GM23338 (cell line): Measurements from ENCODE around the gene LAS1L. TPM values are rescaled to one million over a fixed set of nuclear protein-coding genes. Genes with fewer than 3 reads are reported as not detected.

Experiments
- ATAC-seq: fragments of 200-7000 bp; cut with Tn5 transposase; 3 replicates; pipeline ENCODE4 v1.9.1; 2020
- DNase-seq: peaks from one replicate; pipeline ENCODE4 v3.0.0-alpha.2; 2015; ENCODE audit warnings: low spot score
- H2AFZ ChIP-seq: fragments of 200-600 bp; sonication (generic); 2 replicates; pipeline ENCODE4 v1.8.0; 2016; ENCODE audit warnings: antibody characterized with exemption, mild to moderate bottlenecking, moderate library complexity
- H3F3A ChIP-seq: fragments of 200-600 bp; sonication (generic); replicated peaks from 2 replicates; pipeline ENCODE4 v1.8.0; 2017; ENCODE audit warnings: antibody characterized with exemption, mixed run types, low read depth
- H3K27ac ChIP-seq: fragments of 200-600 bp; sonication (generic); 2 replicates; pipeline ENCODE4 v1.6.1; 2016; ENCODE audit warnings: low read depth
- H3K27me3 ChIP-seq: fragments of 200-600 bp; sonication (generic); 2 replicates; pipeline ENCODE4 v1.8.0; 2016; ENCODE audit warnings: mild to moderate bottlenecking, mixed run types, moderate library complexity; ENCODE audit not compliant: insufficient read depth
- H3K36me3 ChIP-seq: fragments of 200-600 bp; sonication (generic); 2 replicates; pipeline ENCODE4 v1.8.0; 2016; ENCODE audit warnings: mild to moderate bottlenecking; ENCODE audit not compliant: insufficient read depth
- H3K4me1 ChIP-seq: fragments of 200-600 bp; sonication (generic); 2 replicates; pipeline ENCODE4 v1.8.0; 2016; ENCODE audit warnings: mild to moderate bottlenecking, moderate library complexity; ENCODE audit not compliant: insufficient read depth
- H3K4me2 ChIP-seq: fragments of 200-600 bp; sonication (generic); 2 replicates; pipeline ENCODE4 v1.7.1; 2017; ENCODE audit warnings: mixed run types
- H3K4me3 ChIP-seq: fragments of 200-600 bp; sonication (generic); 2 replicates; pipeline ENCODE4 v1.6.1; 2016; ENCODE audit warnings: mixed run types
- H3K79me2 ChIP-seq: fragments of 200-600 bp; sonication (generic); replicated peaks from 2 replicates; pipeline ENCODE4 v1.8.0; 2017; ENCODE audit warnings: mild to moderate bottlenecking; ENCODE audit not compliant: insufficient read depth
- H3K9me2 ChIP-seq: fragments of 200-600 bp; sonication (generic); 2 replicates; pipeline ENCODE4 v1.8.0; 2017; ENCODE audit not compliant: insufficient read depth
- H4K20me1 ChIP-seq: fragments of 200-600 bp; sonication (generic); replicated peaks from 2 replicates; pipeline ENCODE4 v1.8.0; 2017; ENCODE audit warnings: mild to moderate bottlenecking; ENCODE audit not compliant: insufficient read depth
- H3K27ac Mint-ChIP-seq: 2 replicates; pipeline ENCODE4 v1.8.0; 2020; ENCODE audit warnings: inconsistent platforms, mild to moderate bottlenecking, moderate library complexity, mixed read lengths
- H3K27me3 Mint-ChIP-seq: 3 replicates; pipeline ENCODE4 v1.8.0; 2022; ENCODE audit warnings: low read depth, mild to moderate bottlenecking, moderate library complexity, mixed read lengths, inconsistent platforms; ENCODE audit not compliant: insufficient read depth, poor library complexity
- H3K36me3 Mint-ChIP-seq: 3 replicates; pipeline ENCODE4 v1.8.0; 2021; ENCODE audit warnings: low read depth, mild to moderate bottlenecking, inconsistent platforms, moderate library complexity, mixed read lengths
- H3K4me1 Mint-ChIP-seq: 3 replicates; pipeline ENCODE4 v1.8.0; 2020; ENCODE audit warnings: mild to moderate bottlenecking, inconsistent platforms, mixed read lengths
- H3K4me3 Mint-ChIP-seq: 3 replicates; pipeline ENCODE4 v1.8.0; 2021; ENCODE audit warnings: moderate library complexity, mild to moderate bottlenecking, inconsistent platforms, mixed read lengths
- H3K9me3 Mint-ChIP-seq: 3 replicates; pipeline ENCODE4 v1.8.0; 2020; ENCODE audit warnings: moderate library complexity, mild to moderate bottlenecking, inconsistent platforms, mixed read lengths
- CREB1 ChIP-seq: fragments of 250-450 bp; sonication (Bioruptor Pico); IDR thresholded peaks from 2 replicates; pipeline ENCODE4 v1.5.0; 2020; ENCODE audit warnings: low read depth, mild to moderate bottlenecking, moderate library complexity
- CTCF ChIP-seq, 2 experiments: fragments of 200-600 bp in 1 of 2; sonication (generic) in 1 of 2; conservative IDR thresholded peaks; 2 replicates each; pipeline versions ENCODE4 v1.5.1 to v1.6.1; 2016 to 2017; ENCODE audit warnings: antibody characterized with exemption in 2 of 2, low read depth in 2 of 2, mild to moderate bottlenecking in 2 of 2, moderate library complexity in 1 of 2
- EZH2 ChIP-seq: fragments of 200-600 bp; sonication (generic); IDR thresholded peaks from one replicate; pipeline ENCODE4 v1.8.0; 2017; ENCODE audit warnings: antibody characterized with exemption, mild to moderate bottlenecking, low read depth; ENCODE audit not compliant: unreplicated experiment
- EZH2phosphoT487 ChIP-seq: fragments of 200-600 bp; sonication (generic); IDR thresholded peaks from one replicate; pipeline ENCODE4 v1.8.1; 2018; ENCODE audit warnings: antibody characterized with exemption; ENCODE audit not compliant: unreplicated experiment
- JUNB ChIP-seq: IDR thresholded peaks from one replicate; pipeline ENCODE4 v1.6.1; 2016; ENCODE audit warnings: antibody characterized with exemption; ENCODE audit not compliant: unreplicated experiment
- NANOG ChIP-seq: IDR thresholded peaks from 2 replicates; pipeline ENCODE4 v1.6.1; 2016; ENCODE audit warnings: antibody characterized with exemption, borderline replicate concordance
- POLR2AphosphoS5 ChIP-seq: IDR thresholded peaks from 2 replicates; pipeline ENCODE4 v1.6.1; 2016; ENCODE audit warnings: antibody characterized with exemption, low read depth
- STAT1 ChIP-seq: IDR thresholded peaks from one replicate; pipeline ENCODE4 v1.6.1; 2016; ENCODE audit warnings: antibody characterized with exemption; ENCODE audit not compliant: unreplicated experiment
- ZNF114 ChIP-seq: fragments of 250-450 bp; sonication (Bioruptor Pico); IDR thresholded peaks from 2 replicates; pipeline ENCODE4 v1.5.0; 2020; ENCODE audit warnings: mild to moderate bottlenecking, moderate library complexity
- ZNF331 ChIP-seq: fragments of 250-450 bp; sonication (Bioruptor Pico); IDR thresholded peaks from 2 replicates; pipeline ENCODE4 v1.5.0; 2020; ENCODE audit warnings: low read depth, mild to moderate bottlenecking, moderate library complexity
- polyA plus RNA-seq: library from polyadenylated mRNA; unstranded; fragments of >200 nt; fragmentation: Nextera tagmentation; extraction: Ambion mirVana; gene quantifications from 2 replicates; pipeline ENCODE4 v1.2.1, GENCODE V29; 2016
- total RNA-seq: library from RNA; depleted of rRNA; stranded (reverse); fragments of >200 nt; shearing (Covaris generic); gene quantifications from 2 replicates; pipeline ENCODE4 v1.2.3, GENCODE V29; 2014
- TF ChIP-seq, protein P1 (sequence below): IDR thresholded peaks from one replicate; pipeline ENCODE4 v1.6.1; 2018; ENCODE audit warnings: antibody characterized with exemption; ENCODE audit not compliant: unreplicated experiment
- TF ChIP-seq, protein P2 (sequence below): fragments of 250-450 bp; sonication (Bioruptor Pico); IDR thresholded peaks from 2 replicates; pipeline ENCODE4 v1.5.0; 2020; ENCODE audit warnings: mild to moderate bottlenecking, moderate library complexity
- TF ChIP-seq, protein P3 (sequence below): IDR thresholded peaks from 2 replicates; pipeline ENCODE4 v1.6.1; 2016; ENCODE audit warnings: antibody characterized with exemption

Gene LAS1L
- total and polyA plus RNA-seq, 2 experiments from 2014 or later: 46.5 to 64.4 TPM

DNA sequence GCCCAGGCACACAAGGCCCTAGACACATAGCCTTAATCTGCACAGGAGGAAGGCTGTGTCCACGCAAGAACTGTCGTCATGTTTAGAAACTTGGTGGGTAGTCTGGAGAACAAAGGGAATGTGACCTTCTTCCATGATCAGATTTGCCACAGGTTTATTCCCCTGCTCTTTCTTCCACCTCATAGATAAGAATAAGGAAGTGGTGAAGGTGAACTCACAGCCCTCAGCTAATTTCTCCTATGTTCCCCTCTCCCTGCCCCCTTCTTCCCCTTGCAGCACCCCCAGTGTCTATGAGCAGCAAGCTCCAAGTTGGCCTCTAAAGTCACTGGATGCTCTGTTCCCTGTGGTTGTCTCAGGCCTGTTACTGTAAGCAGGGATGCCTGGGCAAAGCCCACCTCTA lies 39.8 kb upstream of the LAS1L start:
- H3K9me3 Mint-ChIP-seq: no peaks in the 10 kb centered on the region
- Histone ChIP-seq H3K36me3 (no peaks in the 10 kb centered on the region), H3K9me2 (no peaks in the 10 kb centered on the region), H3K4me1 (no peaks in the 10 kb centered on the region), H4K20me1 (no peaks in the 10 kb centered on the region), H2AFZ (no peak overlapping the region), H3K27me3 (no peaks in the 10 kb centered on the region), H3K4me3 (no peak overlapping the region), H3F3A (no peaks in the 10 kb centered on the region), H3K4me2 (no peak overlapping the region), H3K27ac (no peak overlapping the region), H3K79me2 (no peaks in the 10 kb centered on the region)
- H3K4me3 Mint-ChIP-seq: no peak overlapping the region
- H3K27ac Mint-ChIP-seq: no peak overlapping the region
- no peaks in the 10 kb centered on the region for H3K36me3 Mint-ChIP-seq
- peaks cover 5% of the 10 kb centered on the region; the same call in 2 of the 3 replicates for H3K4me1 Mint-ChIP-seq
- TF ChIP-seq JUNB (no peak), NANOG (no peak), CREB1 (CRISPR knock-in tag) (no peak), STAT1 (no peak), ZNF331 (CRISPR knock-in tag) (no peak), EZH2 (no peak), ZNF114 (no peak), EZH2phosphoT487 (no peak), CTCF (conservative IDR thresholded peaks at IDR 0.05; ENCODE audit: low read depth in 2 of 2) (no peak), POLR2AphosphoS5 (no peak)
- TF ChIP-seq, protein P1, sequence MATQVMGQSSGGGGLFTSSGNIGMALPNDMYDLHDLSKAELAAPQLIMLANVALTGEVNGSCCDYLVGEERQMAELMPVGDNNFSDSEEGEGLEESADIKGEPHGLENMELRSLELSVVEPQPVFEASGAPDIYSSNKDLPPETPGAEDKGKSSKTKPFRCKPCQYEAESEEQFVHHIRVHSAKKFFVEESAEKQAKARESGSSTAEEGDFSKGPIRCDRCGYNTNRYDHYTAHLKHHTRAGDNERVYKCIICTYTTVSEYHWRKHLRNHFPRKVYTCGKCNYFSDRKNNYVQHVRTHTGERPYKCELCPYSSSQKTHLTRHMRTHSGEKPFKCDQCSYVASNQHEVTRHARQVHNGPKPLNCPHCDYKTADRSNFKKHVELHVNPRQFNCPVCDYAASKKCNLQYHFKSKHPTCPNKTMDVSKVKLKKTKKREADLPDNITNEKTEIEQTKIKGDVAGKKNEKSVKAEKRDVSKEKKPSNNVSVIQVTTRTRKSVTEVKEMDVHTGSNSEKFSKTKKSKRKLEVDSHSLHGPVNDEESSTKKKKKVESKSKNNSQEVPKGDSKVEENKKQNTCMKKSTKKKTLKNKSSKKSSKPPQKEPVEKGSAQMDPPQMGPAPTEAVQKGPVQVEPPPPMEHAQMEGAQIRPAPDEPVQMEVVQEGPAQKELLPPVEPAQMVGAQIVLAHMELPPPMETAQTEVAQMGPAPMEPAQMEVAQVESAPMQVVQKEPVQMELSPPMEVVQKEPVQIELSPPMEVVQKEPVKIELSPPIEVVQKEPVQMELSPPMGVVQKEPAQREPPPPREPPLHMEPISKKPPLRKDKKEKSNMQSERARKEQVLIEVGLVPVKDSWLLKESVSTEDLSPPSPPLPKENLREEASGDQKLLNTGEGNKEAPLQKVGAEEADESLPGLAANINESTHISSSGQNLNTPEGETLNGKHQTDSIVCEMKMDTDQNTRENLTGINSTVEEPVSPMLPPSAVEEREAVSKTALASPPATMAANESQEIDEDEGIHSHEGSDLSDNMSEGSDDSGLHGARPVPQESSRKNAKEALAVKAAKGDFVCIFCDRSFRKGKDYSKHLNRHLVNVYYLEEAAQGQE: no peak
- TF ChIP-seq, protein P2, sequence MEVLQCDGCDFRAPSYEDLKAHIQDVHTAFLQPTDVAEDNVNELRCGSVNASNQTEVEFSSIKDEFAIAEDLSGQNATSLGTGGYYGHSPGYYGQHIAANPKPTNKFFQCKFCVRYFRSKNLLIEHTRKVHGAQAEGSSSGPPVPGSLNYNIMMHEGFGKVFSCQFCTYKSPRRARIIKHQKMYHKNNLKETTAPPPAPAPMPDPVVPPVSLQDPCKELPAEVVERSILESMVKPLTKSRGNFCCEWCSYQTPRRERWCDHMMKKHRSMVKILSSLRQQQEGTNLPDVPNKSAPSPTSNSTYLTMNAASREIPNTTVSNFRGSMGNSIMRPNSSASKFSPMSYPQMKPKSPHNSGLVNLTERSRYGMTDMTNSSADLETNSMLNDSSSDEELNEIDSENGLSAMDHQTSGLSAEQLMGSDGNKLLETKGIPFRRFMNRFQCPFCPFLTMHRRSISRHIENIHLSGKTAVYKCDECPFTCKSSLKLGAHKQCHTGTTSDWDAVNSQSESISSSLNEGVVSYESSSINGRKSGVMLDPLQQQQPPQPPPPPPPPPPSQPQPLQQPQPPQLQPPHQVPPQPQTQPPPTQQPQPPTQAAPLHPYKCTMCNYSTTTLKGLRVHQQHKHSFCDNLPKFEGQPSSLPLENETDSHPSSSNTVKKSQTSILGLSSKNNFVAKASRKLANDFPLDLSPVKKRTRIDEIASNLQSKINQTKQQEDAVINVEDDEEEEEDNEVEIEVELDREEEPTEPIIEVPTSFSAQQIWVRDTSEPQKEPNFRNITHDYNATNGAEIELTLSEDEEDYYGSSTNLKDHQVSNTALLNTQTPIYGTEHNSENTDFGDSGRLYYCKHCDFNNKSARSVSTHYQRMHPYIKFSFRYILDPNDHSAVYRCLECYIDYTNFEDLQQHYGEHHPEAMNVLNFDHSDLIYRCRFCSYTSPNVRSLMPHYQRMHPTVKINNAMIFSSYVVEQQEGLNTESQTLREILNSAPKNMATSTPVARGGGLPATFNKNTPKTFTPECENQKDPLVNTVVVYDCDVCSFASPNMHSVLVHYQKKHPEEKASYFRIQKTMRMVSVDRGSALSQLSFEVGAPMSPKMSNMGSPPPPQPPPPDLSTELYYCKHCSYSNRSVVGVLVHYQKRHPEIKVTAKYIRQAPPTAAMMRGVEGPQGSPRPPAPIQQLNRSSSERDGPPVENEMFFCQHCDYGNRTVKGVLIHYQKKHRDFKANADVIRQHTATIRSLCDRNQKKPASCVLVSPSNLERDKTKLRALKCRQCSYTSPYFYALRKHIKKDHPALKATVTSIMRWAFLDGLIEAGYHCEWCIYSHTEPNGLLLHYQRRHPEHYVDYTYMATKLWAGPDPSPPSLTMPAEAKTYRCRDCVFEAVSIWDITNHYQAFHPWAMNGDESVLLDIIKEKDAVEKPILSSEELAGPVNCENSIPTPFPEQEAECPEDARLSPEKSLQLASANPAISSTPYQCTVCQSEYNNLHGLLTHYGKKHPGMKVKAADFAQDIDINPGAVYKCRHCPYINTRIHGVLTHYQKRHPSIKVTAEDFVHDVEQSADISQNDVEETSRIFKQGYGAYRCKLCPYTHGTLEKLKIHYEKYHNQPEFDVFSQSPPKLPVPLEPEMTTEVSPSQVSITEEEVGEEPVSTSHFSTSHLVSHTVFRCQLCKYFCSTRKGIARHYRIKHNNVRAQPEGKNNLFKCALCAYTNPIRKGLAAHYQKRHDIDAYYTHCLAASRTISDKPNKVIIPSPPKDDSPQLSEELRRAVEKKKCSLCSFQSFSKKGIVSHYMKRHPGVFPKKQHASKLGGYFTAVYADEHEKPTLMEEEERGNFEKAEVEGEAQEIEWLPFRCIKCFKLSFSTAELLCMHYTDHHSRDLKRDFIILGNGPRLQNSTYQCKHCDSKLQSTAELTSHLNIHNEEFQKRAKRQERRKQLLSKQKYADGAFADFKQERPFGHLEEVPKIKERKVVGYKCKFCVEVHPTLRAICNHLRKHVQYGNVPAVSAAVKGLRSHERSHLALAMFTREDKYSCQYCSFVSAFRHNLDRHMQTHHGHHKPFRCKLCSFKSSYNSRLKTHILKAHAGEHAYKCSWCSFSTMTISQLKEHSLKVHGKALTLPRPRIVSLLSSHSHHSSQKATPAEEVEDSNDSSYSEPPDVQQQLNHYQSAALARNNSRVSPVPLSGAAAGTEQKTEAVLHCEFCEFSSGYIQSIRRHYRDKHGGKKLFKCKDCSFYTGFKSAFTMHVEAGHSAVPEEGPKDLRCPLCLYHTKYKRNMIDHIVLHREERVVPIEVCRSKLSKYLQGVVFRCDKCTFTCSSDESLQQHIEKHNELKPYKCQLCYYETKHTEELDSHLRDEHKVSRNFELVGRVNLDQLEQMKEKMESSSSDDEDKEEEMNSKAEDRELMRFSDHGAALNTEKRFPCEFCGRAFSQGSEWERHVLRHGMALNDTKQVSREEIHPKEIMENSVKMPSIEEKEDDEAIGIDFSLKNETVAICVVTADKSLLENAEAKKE (CRISPR knock-in tag): no peak
- TF ChIP-seq, protein P3, sequence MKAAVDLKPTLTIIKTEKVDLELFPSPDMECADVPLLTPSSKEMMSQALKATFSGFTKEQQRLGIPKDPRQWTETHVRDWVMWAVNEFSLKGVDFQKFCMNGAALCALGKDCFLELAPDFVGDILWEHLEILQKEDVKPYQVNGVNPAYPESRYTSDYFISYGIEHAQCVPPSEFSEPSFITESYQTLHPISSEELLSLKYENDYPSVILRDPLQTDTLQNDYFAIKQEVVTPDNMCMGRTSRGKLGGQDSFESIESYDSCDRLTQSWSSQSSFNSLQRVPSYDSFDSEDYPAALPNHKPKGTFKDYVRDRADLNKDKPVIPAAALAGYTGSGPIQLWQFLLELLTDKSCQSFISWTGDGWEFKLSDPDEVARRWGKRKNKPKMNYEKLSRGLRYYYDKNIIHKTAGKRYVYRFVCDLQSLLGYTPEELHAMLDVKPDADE: no peak
- ATAC-seq: no peak
- peaks cover 1% of the 10 kb centered on the region for H3K27me3 Mint-ChIP-seq
- no peak for DNase-seq
